ENCODE results near the gene CFAP90.

The CFAP90 gene

GRCh38 chr5:7828269-7828668, 22.7 kb downstream of the CFAP90 start:
- TF ChIP-seq, protein P1, sequence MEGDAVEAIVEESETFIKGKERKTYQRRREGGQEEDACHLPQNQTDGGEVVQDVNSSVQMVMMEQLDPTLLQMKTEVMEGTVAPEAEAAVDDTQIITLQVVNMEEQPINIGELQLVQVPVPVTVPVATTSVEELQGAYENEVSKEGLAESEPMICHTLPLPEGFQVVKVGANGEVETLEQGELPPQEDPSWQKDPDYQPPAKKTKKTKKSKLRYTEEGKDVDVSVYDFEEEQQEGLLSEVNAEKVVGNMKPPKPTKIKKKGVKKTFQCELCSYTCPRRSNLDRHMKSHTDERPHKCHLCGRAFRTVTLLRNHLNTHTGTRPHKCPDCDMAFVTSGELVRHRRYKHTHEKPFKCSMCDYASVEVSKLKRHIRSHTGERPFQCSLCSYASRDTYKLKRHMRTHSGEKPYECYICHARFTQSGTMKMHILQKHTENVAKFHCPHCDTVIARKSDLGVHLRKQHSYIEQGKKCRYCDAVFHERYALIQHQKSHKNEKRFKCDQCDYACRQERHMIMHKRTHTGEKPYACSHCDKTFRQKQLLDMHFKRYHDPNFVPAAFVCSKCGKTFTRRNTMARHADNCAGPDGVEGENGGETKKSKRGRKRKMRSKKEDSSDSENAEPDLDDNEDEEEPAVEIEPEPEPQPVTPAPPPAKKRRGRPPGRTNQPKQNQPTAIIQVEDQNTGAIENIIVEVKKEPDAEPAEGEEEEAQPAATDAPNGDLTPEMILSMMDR (conservative IDR thresholded peaks at IDR 0.05; ENCODE audit: low read length): no peak
- no peak for DNase-seq (ENCODE audit: low read depth)
- no peak overlapping the region for H3K4me3 ChIP-seq (ENCODE audit: low read length)

DNA sequence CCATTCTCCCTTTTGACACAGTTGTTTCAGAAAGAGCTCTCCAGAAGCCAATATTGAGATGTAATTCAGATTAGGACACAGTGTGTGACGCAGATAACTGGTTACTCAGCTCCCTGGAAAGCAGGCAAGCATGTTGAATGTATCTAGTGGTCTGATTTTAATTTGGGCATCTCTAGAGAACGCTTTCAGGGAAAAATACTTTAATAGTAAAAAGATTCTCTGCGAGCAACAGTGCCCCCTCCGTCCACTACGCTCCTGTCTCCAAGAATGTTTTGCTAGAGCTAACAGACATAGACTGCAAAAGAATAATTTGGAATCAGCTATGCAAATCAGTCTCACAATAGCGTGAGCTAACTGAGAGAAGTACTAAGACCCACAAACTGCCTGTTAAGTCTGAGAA, 23.3 kb downstream of the CFAP90 start:
- peak; percentile 51 for DNase-seq (ENCODE audit: low read depth)
- TF ChIP-seq, protein P1 (conservative IDR thresholded peaks at IDR 0.05; ENCODE audit: low read length): peak; percentile 41
- H3K4me3 ChIP-seq (ENCODE audit: low read length): no peak overlapping the region

DNA sequence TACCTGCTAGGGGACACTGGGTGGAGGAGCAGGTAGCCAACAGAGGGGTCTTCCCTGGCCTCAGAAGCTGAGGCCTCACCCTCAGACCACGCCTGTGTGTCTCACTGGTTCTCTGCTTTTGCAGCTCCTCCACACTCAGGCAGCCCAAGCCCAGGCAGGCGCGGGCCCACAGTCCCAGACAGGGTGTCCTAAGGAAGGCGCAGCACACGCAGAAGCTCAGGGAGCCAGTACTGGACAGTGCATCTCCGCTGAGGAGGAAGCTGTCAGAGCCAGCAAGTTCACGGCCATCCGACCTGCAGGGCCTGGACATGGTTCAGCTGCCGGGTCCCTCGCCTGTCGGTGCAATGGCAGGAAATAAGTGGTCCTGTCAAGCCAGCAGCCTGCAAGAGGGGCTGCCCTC, 25.3 kb downstream of the CFAP90 start:
- TF ChIP-seq, protein P1 (conservative IDR thresholded peaks at IDR 0.05; ENCODE audit: low read length): no peak

GRCh38 chr5:7824995-7825394, 25.9 kb downstream of the CFAP90 start:
- no peak for DNase-seq (ENCODE audit: low read depth)
- TF ChIP-seq, protein P1 (conservative IDR thresholded peaks at IDR 0.05; ENCODE audit: low read length): no peak
- H3K4me3 ChIP-seq (ENCODE audit: low read length): no peak overlapping the region

More for the DNA sequence above, 25.3 kb downstream of the CFAP90 start:
- DNase-seq (ENCODE audit: low read depth): no peak
- H3K4me3 ChIP-seq (ENCODE audit: low read length): no peak overlapping the region

- no peak for DNase-seq (ENCODE audit: low read depth)
- H3K4me3 ChIP-seq (ENCODE audit: low read length): no peak overlapping the region
- TF ChIP-seq, protein P1 (conservative IDR thresholded peaks at IDR 0.05; ENCODE audit: low read length): no peak
These were observed 27.3 kb downstream of the CFAP90 start for GRCh38 chr5:7823594-7823993.

- H3K4me3 ChIP-seq (ENCODE audit: low read length): no peak overlapping the region
- TF ChIP-seq, protein P1 (conservative IDR thresholded peaks at IDR 0.05; ENCODE audit: low read length): no peak
These were observed 28.5 kb downstream of the CFAP90 start for GRCh38 chr5:7822449-7822848.

DNA sequence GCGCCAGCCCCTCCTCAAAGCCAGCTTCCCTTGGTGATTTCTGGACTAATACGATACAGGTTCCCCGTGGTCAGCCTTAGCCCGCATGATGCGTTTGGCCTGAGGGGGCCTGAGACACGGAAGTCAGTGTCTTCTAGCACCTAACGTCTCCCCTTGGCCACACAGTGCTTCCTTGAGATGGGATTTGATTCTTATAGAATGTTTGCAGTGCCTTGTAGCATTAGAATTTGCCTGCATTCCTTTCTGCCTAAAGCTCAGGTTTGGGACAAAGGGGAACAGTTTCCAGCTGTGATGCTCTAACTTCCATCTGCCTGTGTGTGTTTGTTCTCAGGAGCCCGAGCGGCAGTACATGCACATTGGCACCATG, 34.4 kb downstream of the CFAP90 start:
- H3K4me3 ChIP-seq (ENCODE audit: low read length): no peak overlapping the region
- TF ChIP-seq, protein P1 (conservative IDR thresholded peaks at IDR 0.05; ENCODE audit: low read length): no peak
- no peak for DNase-seq (ENCODE audit: low read depth)

More at GRCh38 chr5:7822449-7822848, 28.5 kb downstream of the CFAP90 start:
- DNase-seq (ENCODE audit: low read depth): no peak

All from AG10803 (cell line).